Activated CD4-positive, alpha-beta T cell treated with anti-CD3 and anti-CD28 coated beads, Interleukin-2, Interleukin-6, amounts not matched to agents 100 ng/mL and 50 ng/mL, durations not matched to agents 16 hours and 8 hours (primary cell): ENCODE measurements around the gene NTRK2.
"Not testable (repeated sequence)": the region's sequence is repeated elsewhere in the genome, so short reads cannot be mapped to it uniquely, and the experiment has no call there.

Experiments used
- DNase-seq: peaks from one replicate; pipeline ENCODE4 v3.0.0-alpha.2; 2020

NTRK2 gene

DNA sequence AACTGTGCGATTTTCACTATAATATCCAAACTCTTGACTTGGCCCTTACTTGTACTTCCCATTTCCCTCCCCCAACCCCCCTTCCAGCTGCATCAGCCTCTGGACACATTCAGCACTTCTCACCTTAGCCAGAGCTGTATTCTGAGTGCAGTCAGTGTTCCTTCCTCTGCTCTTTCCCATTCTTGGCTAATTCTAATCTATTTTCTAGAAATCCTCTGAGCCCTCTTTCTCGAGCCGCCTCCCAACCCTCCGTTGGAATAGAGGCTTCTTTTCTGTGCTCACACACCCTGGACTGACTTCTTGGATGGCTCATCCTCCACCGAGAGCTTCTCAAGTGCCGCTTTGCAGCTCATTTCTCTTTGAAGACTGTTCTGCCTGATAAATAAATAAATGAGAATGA, 188.8 kb downstream of the NTRK2 start:
- DNase-seq = no peak

GRCh38 chr9:84860249-84861115, 191.0 kb downstream of the NTRK2 start:
- no peak for DNase-seq

GRCh38 chr9:84861455-84861854, 191.9 kb downstream of the NTRK2 start:
- DNase-seq = no peak

GRCh38 chr9:84862308-84862707, 192.8 kb downstream of the NTRK2 start:
- DNase-seq = no peak

- DNase-seq = no peak
These were observed 193.3 kb downstream of the NTRK2 start for GRCh38 chr9:84862810-84863287.

DNA sequence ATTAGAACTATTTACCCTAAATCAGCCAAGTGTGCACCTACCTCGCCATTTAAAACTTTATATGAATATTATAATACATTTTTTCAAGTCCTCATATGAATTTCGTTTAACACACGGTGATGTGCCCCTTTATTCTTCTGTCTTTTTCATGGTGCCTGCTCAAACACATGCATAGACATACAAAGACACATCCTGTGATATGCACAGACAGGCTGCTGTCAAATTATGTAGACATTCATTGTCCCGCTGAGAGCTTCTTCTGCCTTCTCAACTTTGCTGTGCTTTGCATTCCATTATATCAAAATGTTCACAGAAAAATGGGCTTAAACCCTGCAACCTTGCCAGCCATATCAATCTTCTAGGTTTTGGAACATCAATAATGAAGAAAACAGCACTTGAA, 193.8 kb downstream of the NTRK2 start:
- no peak for DNase-seq

DNA sequence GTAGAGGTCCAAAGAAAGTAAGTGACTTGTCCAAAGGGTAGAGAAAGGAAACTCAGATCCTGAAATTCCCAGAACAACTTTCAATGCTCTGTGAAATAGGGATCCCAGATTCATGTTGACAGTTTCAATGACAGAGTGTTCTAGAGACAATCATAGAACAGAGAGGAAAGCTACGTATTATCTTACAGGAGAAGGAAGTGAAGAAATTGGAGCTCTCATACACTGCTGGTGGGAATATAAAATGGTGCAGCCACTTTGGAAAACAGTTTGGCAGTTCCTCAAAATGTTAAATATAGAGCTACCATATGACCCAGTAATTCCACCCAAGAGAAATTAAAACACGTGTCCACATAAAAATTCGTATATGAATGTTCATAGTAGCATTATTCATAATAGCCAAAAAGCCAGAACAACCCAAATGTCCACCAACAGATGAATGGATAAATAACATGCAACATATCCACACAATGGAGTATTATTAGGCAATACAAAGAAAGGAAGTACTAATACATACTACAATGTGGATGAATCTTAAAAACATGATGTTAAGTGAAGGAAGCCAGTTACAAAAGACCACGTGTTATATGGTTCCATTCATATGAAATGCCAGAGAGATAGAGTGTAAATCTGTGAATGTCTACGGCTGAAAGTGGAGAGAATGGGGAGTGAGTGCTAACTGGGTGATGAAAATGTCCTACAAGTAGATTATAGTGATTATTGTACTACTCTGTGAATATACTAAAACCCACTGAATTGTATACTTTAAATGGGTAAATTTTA, 197.1 kb downstream of the NTRK2 start:
- no peak for DNase-seq

DNA sequence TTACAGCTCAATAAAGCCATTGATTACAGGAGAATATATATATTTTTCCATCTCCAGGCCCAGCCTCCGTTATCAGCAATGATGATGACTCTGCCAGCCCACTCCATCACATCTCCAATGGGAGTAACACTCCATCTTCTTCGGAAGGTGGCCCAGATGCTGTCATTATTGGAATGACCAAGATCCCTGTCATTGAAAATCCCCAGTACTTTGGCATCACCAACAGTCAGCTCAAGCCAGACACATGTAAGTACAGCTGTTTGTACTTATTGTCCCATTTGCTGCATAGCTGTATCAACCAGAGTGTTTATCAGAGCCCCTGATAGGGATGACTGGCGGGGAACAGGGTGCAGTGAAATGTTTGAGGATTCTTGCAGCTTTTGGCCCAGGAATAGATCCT, 197.7 kb downstream of the NTRK2 start:
- DNase-seq = no peak

GRCh38 chr9:84869091-84869490, 199.6 kb downstream of the NTRK2 start:
- no peak for DNase-seq

- DNase-seq = no peak
These were observed 202.5 kb downstream of the NTRK2 start for GRCh38 chr9:84871983-84872382.

DNA sequence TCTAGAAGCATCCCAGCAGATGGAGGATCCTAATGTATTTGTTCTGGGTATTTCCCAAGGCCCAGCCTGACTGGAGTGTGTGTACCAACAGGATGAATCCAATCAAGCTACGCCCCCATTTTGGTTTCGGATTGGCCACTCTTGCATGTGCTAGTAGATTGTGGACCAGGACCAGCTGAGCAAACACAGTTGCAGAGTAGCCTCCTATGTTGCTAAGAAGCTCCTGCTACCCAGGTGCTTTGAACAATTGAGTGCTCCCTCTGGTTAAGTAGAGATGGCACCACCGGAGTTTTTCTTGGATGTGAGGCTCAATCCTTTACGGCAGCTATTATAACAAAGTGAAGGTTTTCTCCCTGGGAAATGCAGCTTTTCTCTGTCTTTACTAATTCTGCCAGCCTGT, 204.5 kb downstream of the NTRK2 start:
- DNase-seq = no peak

- peak; percentile 36 for DNase-seq
These were observed 205.1 kb downstream of the NTRK2 start for GRCh38 chr9:84874596-84874995.

GRCh38 chr9:84875193-84875592, 205.7 kb downstream of the NTRK2 start:
- DNase-seq = peak; percentile 60

- DNase-seq = no peak
These were observed 210.1 kb downstream of the NTRK2 start for GRCh38 chr9:84879631-84880030.

GRCh38 chr9:84880835-84881234, 211.3 kb downstream of the NTRK2 start:
- DNase-seq = no peak

DNA sequence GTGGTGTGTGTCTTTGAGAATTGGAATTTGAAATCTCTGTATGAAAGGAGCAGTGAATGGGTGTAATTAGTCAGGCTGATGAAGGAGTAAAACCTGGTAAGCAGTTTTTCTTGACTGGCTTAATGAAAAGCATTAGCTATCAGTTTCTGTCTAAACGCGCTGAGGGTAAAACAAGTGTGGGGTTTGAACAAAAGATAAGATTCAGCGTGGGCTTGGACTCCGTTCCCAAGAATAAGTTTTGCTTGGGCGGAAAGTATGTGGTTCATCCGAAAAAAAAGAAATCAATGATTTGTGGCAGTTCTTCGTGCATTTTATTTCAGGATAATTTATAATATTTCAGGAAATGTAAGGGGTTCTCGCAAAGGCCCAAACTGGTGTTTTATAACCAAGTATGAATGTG, 217.3 kb downstream of the NTRK2 start:
- DNase-seq = no peak

DNA sequence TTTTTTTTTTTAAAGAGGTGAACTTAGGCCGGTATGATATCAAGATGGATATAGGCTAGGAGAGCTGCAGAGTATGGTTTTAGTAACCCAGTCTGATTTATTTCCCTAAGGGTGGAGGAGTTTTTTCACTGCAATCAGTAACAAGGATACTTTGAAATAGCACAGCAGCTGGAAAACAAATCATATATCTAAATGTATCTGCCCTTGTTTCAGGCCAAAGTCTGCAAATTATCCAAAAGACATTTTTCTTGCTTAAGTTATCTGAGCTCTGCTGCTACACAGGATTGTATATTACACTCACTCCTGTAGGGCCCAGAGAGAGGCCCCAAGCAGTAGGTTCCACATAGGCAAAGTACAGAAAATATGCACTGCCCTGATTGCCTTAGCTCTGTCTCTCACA, 222.4 kb downstream of the NTRK2 start:
- DNase-seq = no peak

DNA sequence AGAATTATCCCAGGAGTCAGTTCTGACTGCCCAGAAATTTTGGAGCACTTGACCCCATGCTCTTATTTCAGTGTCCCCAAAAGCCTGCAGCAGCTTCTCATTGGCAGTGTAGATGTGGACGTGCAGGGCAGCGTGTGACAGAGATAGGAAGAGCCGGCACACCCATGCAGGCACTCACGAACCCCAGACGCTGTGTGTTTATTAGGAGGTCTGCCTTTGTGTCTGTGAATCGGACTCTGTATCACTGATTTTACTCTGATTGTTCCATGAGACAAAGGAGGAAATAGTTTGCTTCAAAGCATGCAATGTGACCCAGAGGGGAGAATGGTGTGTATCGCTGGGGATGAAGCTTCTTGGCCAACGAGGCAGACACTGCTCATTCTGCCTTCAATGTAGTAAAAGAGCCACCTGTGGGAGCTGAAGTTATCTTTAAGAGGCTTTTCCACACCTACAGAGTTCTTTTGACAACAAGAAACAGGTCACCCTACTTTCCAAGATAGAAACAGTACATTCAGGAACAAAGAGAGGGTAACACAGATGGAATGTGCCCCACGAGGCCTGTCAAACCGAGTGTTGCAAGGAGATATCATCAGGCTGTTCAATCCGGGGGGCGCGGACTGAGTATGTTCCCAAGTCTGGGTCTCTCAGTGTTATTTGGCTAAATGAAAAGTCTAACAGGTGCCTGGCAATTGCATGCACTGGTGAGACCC, 224.0 kb downstream of the NTRK2 start:
- DNase-seq = no peak

- DNase-seq = no peak
These were observed 225.3 kb downstream of the NTRK2 start for GRCh38 chr9:84894859-84895258.

- DNase-seq = no peak
These were observed 228.0 kb downstream of the NTRK2 start for GRCh38 chr9:84897362-84898094.

DNA sequence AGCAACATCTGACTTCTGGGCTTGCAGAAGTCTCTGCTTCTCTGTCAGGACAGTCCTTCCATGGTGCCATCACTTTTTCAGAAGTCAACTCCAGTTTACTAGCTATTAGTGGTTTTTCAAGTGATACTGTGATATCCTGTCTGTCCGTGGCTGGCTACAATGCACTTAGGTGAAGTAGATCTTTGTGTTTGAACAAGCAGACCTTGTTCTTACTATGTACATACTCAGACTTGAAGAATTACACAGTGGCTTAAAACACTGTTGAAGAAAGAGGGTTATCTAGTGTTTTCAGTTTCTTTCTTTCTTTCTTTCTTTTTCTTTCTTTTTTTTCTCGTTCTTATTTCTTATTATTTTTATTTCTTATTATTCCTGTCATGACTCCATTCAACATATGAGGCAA, 228.7 kb downstream of the NTRK2 start:
- DNase-seq = no peak

GRCh38 chr9:84898618-84899017, 229.1 kb downstream of the NTRK2 start:
- not testable (repeated sequence) for DNase-seq

- no peak for DNase-seq
These were observed 229.8 kb downstream of the NTRK2 start for GRCh38 chr9:84899326-84899725.
